ENCODE measurements around the gene OR2AE1.

The OR2AE1 gene

DNA sequence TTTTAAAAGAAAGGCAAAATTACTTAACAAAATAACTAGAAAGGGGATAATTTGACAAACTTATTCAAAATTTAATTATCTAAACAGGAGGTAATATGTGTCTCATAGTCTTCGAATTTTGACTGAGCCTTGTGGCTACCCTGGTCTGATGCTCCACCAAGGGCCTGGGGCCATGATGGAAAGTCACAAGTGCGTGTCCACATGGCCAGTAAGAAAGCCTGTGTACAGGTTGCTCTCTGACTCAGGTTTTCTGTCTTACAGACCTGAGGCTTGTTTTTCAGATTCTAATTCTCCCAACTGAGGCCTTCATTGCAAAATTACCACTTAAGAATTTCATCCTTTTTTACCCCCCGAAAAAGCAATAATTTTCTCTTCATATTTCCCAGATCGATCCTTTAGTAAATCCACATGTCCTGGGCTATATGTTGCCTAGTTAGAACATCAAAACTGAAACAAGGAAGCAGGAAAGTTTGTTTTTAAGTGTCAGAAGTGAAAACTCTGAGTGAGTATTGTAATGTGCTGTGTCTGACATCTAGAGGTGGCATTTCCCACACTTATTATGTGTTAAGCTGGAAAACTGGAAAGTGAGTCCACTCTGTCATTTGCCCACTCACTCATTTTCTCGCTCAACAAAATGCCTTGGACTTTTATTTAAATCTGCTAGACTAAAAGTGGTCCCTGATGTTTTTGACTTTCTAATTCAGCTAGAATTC is 39.0 kb downstream of the OR2AE1 start:
- DNase-seq (ENCODE audit: low read depth) = peak; percentile 8
- TF ChIP-seq, protein P1, sequence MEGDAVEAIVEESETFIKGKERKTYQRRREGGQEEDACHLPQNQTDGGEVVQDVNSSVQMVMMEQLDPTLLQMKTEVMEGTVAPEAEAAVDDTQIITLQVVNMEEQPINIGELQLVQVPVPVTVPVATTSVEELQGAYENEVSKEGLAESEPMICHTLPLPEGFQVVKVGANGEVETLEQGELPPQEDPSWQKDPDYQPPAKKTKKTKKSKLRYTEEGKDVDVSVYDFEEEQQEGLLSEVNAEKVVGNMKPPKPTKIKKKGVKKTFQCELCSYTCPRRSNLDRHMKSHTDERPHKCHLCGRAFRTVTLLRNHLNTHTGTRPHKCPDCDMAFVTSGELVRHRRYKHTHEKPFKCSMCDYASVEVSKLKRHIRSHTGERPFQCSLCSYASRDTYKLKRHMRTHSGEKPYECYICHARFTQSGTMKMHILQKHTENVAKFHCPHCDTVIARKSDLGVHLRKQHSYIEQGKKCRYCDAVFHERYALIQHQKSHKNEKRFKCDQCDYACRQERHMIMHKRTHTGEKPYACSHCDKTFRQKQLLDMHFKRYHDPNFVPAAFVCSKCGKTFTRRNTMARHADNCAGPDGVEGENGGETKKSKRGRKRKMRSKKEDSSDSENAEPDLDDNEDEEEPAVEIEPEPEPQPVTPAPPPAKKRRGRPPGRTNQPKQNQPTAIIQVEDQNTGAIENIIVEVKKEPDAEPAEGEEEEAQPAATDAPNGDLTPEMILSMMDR (conservative IDR thresholded peaks at IDR 0.05; ENCODE audit: low read length) = peak; percentile 16
- H3K4me3 ChIP-seq (ENCODE audit: low read length) = no peak overlapping the region

GRCh38 chr7:99835189-99835588 is 41.6 kb downstream of the OR2AE1 start:
- DNase-seq (ENCODE audit: low read depth) = no peak
- no peak overlapping the region for H3K4me3 ChIP-seq (ENCODE audit: low read length)
- TF ChIP-seq, protein P1 (conservative IDR thresholded peaks at IDR 0.05; ENCODE audit: low read length) = no peak

DNA sequence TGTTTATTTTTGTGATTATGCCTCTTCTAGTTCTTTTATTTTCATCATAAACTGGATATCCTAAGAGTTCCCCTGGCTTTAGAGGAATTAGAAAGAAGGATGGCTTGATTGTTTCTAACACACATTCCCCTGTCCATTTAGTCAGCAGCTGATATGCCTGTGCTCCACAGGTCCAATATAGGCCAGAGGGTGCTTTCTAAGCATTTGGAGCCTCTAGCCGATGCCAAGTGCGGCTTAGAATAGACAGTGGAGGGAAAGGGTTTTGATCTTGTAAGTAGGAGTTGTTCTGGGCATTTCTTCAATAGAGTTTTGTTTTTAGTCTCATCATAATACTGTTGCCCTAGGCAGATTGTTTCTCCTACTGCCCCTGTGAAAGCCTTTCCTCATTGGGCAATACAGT is 42.5 kb downstream of the OR2AE1 start:
- TF ChIP-seq, protein P1 (conservative IDR thresholded peaks at IDR 0.05; ENCODE audit: low read length) = no peak
- DNase-seq (ENCODE audit: low read depth) = no peak
- H3K4me3 ChIP-seq (ENCODE audit: low read length) = no peak overlapping the region

GRCh38 chr7:99833289-99833877 is 43.5 kb downstream of the OR2AE1 start:
- DNase-seq (ENCODE audit: low read depth) = no peak
- H3K4me3 ChIP-seq (ENCODE audit: low read length) = no peak overlapping the region
- TF ChIP-seq, protein P1 (conservative IDR thresholded peaks at IDR 0.05; ENCODE audit: low read length) = no peak

DNA sequence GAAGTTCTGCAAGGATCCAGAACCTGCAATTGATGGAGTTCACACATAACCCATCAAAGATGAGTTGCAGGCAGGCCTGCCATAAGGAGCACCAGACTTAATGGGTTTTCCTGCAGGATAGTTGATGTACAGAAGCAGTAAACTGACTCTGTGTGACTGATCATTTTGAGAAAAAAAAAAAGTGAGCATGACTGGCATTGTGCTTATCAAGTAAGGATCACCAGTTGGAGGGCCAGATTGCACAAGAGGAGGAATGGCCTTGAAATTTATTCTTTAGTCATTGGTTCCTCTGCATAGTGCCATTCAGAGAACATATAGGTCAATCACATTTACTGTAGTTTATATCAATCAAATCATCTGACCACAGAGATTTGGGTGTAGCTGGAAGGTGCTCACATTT is 45.2 kb downstream of the OR2AE1 start:
- H3K4me3 ChIP-seq (ENCODE audit: low read length) = no peak overlapping the region
- DNase-seq (ENCODE audit: low read depth) = no peak
- TF ChIP-seq, protein P1 (conservative IDR thresholded peaks at IDR 0.05; ENCODE audit: low read length) = no peak

DNA sequence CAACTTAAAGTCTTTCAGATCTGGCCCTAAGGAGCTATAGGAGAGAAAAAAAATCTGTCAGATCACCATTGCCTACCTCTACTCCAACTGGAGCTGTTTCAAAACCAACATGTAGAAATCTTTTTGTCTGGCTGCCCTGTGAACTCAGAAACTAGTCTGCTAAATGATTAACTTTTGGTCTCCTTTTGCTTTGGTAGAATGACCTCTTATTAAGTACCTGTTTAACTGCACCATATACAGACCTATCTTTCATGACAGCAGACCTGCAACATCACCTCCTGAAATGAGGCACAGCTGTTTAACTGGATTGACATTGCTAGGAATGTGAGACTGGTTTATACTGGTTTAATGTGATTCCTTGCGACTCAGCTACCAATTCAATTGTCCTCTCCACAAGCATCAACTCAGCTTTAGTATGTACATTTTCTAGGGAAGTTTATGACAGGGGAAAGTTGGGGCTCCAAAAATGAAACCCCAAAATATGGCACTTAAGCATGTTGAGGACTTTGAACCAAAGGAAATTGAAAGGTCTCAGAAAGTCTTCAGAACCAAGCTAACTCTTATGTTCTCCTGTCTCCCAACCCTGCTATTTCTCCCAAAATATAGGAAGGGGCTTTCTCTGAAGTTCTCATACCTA is 47.2 kb downstream of the OR2AE1 start:
- DNase-seq (ENCODE audit: low read depth) = no peak
- TF ChIP-seq, protein P1 (conservative IDR thresholded peaks at IDR 0.05; ENCODE audit: low read length) = no peak
- H3K4me3 ChIP-seq (ENCODE audit: low read length) = no peak overlapping the region

DNA sequence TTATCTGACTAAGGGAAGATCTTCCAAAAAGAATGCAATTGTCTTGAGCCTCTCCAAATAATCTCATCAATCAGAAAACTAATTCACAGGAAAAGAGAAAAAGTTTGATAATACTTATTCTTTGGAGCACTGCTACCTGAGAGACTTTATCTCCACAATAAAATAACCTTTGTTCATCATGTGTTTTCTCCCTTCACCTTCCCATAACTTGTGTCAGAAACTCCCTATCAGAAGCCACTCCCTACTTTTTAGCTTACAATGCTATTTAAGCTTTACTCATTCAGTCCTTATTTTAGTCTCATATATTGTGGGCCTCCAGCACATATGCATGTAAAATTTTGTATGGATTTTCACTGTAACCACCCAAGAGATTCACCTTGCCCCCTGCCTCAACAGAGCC is 48.0 kb downstream of the OR2AE1 start:
- TF ChIP-seq, protein P1 (conservative IDR thresholded peaks at IDR 0.05; ENCODE audit: low read length) = no peak
- DNase-seq (ENCODE audit: low read depth) = no peak
- H3K4me3 ChIP-seq (ENCODE audit: low read length) = no peak overlapping the region

Measured in AG10803 (cell line).